Caki2 (cell line): ENCODE data around the gene KRT40. TPM values are rescaled to one million over a fixed set of nuclear protein-coding genes. Genes with fewer than 3 reads are reported as not detected.
A peak's percentile ranks its signal among the peaks of the same experiment; 100 is the strongest.

Experiments used
- DNase-seq: peaks from one replicate; pipeline ENCODE4 v3.0.0-alpha.2; 2015; ENCODE audit warnings: low read depth
- in situ Hi-C: cut with HindIII; loops from 2 replicates; pipeline ENCODE4 v1.10.0; 2016; ENCODE audit warnings: low sequenced_read_pairs, low pct_unique_long_range_greater_than_20kb, mixed read lengths
- total RNA-seq: library from RNA; depleted of rRNA; stranded (reverse); fragments of >200 nt; shearing (Covaris generic); gene quantifications from 2 replicates; pipeline ENCODE4 v1.2.3, GENCODE V29; 2014; ENCODE audit warnings: low replicate concordance

Gene KRT40
- total RNA-seq, 1 experiment from 2014 or later = not detected

DNA sequence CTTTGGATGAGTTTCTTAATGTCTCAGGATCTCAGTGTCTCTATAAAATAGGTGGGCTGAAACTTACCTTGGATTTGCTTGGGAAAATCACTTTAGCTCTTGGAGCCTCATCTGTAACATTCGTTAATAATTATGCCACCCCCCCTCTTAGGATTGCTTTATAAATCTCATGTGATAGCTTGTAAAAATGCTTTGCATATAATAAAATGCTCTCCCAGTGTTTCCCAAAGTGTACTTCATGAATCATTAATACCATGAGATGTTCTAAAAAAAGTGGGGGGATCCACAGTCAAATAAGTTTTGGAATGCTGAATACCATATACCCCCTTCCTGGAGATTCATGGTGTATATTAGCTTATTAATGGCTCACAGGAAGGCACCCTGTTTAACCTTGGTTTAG lies 22.5 kb downstream of the KRT40 start:
- in situ Hi-C loops = no loop called here
- no peak for DNase-seq

GRCh38 chr17:40960144-40960543 lies 24.0 kb downstream of the KRT40 start:
- DNase-seq = no peak
- in situ Hi-C loops = no loop called here

DNA sequence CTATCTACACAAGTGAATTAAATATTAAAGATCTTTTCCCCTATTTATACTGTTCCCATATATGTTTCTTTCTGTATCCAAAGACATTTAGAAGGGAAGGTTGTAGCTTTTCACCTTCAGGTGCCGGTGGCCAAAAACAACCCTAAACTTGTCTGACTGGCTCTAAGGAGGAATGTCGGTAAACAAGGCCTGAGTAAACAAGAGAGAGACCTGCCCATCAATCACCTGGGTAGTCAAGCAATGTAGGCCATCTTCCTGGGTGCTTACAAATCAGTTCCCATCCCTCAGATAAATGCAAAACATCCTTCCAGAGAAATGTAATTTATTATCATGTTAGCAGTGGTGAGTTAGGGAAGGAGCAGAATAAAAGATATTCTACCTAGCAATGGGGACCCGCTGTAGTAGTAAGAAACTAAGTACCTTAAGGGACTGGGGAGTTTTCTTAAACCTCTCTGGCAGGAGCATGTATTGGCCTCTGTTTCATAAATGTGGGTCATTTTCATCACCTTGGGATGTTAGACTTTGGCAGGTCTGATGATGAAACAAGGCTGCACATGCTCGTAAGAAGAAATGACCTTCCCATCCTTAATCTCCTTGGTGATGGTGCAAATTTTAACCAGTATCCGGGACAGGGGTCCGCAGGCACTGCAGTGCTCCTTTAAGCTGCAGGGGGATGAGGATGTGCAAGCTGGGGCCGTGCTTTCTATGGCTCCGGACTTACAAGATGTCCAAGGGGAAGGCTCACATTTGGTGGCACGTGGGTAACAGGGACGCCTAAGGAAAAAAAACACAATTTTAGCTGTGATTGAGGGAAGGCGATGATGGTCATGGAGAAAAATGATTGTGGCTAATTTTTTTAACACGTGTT lies 25.8 kb downstream of the KRT40 start:
- no peak for DNase-seq
- in situ Hi-C loops = no loop called here

- in situ Hi-C loops = no loop called here
- DNase-seq = peak; percentile 48
Measured at GRCh38 chr17:40956401-40957254, 27.5 kb downstream of the KRT40 start.

GRCh38 chr17:40953881-40954280 lies 30.2 kb downstream of the KRT40 start:
- no peak for DNase-seq
- in situ Hi-C loops = no loop called here

DNA sequence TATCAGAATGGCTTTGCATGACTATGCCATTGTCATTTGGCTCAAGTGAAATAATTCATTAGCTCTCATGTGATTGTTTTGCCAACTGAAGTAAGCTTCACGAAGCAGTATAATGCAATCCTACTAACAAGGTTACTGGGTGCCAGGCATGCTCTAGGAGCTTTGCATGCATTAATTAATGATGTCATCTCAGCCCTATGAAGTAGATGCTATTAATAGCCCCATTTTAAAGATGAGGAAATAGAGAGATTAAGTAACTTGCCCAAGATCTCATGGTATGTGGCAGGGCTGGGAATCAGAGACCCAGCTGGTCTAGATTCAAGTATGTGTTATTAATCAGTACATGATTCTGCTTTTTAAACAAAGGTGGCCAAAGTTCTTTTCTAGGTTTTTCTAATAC lies 31.5 kb downstream of the KRT40 start:
- in situ Hi-C loops = no loop called here
- DNase-seq = peak; percentile 14

DNA sequence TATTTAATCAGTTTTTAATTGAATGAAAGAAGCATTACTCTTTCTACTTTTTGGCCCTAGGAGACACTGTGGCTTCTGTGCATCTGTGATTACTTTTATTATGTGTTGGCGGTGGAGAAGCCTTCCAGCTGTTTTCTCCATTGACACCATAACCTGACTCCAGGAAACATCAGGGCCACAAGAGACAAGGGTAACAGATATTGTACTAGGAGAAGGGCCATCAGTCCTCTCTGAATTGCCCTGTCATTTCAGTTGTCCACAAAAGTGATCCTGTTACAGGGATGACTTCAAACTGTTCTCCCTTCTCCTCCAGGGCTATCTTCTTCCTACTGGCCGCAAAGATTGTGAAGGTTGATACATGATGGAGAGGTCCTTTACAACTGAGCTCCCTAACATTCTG lies 32.0 kb downstream of the KRT40 start:
- in situ Hi-C loops = no loop called here
- no peak for DNase-seq

DNA sequence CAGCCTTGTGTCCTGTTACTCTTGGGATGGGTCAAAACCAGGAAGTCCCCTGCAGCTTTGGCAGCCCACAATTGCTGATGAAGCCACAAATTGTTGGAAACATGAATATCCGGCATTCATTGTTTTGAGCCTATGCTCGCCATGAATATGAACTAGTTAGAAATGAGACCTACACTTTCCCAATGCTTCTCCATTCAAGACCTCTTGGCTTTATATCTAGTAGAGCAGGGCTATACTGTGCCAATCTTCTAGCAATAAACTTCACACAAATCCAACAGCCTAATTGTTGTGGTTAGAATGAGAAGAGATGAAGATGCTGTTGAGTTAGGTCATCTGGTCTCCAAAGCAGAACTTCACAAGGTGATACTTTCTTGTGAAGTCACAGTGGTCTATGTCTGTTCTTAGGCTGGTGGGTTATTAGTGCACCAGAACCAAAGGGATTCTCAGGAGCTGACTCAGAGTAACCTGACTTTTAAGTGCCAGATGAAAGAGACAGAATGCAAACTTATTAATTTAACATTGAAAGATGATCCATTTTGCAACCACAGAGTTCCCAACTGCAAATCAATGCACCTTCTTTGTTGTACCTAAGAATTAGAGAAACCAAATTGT lies 33.0 kb downstream of the KRT40 start:
- no peak for DNase-seq
- in situ Hi-C loops = no loop called here

- no peak for DNase-seq
- in situ Hi-C loops = no loop called here
Measured at GRCh38 chr17:40950176-40950575, 34.0 kb downstream of the KRT40 start.

DNA sequence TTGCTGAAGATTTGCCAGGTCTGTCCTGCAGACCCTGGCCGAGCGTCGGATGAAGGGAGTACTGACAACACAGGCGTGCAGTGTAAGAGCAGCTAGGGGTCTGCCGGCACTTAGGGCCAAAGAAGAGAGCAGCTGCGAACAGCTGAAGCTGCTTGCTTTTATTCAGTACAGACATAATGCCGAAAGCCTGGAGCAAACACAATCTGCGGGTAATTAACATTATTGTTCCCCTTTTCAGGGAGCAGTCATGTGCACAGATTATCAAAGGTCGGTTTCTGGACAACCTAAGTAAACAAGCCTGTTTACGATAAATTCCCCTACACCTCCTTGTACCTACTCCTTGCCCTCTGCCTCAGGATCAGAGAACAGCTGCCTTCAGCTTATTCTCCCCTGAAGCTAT lies 34.7 kb downstream of the KRT40 start:
- in situ Hi-C loops = no loop called here
- no peak for DNase-seq

DNA sequence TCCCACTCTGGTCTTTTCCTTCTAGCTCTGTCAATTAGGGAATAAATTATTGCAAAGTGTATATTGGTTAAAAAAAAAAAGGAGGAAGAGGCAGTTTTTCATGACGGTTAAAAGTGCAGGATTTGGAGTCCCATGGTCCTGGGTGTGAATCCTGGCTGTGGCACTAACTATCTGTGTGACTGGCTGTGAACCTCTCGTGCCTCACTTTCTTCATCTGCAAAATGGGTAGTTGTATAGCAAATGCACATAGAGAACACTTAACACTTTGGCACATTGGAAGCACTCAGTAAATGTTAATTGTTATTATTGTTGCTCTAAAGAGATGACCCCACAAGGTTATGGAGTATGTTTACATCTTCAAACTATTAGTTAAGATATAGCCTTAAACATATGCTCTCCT lies 36.2 kb downstream of the KRT40 start:
- no peak for DNase-seq
- in situ Hi-C loops = no loop called here

- in situ Hi-C loops = no loop called here
Measured at GRCh38 chr17:40945414-40945813, 38.7 kb downstream of the KRT40 start.

GRCh38 chr17:40944531-40944930 lies 39.6 kb downstream of the KRT40 start:
- in situ Hi-C loops = no loop called here

More at GRCh38 chr17:40945414-40945813, 38.7 kb downstream of the KRT40 start:
- no peak for DNase-seq

GRCh38 chr17:40942553-40942952 lies 41.6 kb downstream of the KRT40 start:
- no peak for DNase-seq
- in situ Hi-C loops = no loop called here

More at GRCh38 chr17:40944531-40944930, 39.6 kb downstream of the KRT40 start:
- DNase-seq = no peak

- in situ Hi-C loops = no loop called here
- no peak for DNase-seq
Measured at GRCh38 chr17:40940266-40940665, 43.9 kb downstream of the KRT40 start.

DNA sequence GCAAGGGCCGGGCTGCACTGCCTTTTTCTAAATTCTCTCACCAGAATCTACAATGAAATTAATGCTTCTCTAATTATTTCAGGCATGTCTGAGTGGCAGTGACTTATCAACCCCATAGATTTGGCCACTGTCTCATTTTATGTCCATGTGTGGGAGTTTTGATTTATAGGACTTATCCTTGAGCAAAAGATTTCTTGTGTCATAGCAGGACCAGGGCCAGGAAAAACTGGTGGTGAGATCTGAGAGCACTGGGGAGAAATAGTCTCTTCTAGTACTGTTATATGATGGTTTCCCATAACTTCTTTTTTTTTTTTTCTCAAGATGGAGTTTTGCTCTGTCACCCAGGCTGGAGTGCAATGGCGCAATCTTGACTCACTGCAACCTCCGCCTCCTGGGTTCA lies 45.1 kb downstream of the KRT40 start:
- in situ Hi-C loops = no loop called here
- no peak for DNase-seq

- no peak for DNase-seq
- in situ Hi-C loops = no loop called here
Measured at GRCh38 chr17:40937384-40937819, 46.7 kb downstream of the KRT40 start, which contains the start of gene KRT23. KRT23 (minus strand) TSS chr17:40937646; CDS start chr17:40936603, 1,043 bp downstream.

- DNase-seq = no peak
- in situ Hi-C loops = no loop called here
Measured at GRCh38 chr17:40936976-40937375, 47.1 kb downstream of the KRT40 start.
